WTC11 (cell line): ENCODE data around the gene PIK3R2.

Source experiments
- JUN ChIP-seq: sonication (generic); formaldehyde crosslinking; IDR thresholded peaks from 2 replicates; pipeline ENCODE4 v1.8.0; 2023; ENCODE audit warnings: mild to moderate bottlenecking, missing genetic modification reagents
- TF ChIP-seq, protein P1 (sequence below): fragments of 200-600 bp; IDR thresholded peaks from 2 replicates; pipeline ENCODE4 v1.8.0; 2022; ENCODE audit warnings: antibody characterized with exemption

DNA sequence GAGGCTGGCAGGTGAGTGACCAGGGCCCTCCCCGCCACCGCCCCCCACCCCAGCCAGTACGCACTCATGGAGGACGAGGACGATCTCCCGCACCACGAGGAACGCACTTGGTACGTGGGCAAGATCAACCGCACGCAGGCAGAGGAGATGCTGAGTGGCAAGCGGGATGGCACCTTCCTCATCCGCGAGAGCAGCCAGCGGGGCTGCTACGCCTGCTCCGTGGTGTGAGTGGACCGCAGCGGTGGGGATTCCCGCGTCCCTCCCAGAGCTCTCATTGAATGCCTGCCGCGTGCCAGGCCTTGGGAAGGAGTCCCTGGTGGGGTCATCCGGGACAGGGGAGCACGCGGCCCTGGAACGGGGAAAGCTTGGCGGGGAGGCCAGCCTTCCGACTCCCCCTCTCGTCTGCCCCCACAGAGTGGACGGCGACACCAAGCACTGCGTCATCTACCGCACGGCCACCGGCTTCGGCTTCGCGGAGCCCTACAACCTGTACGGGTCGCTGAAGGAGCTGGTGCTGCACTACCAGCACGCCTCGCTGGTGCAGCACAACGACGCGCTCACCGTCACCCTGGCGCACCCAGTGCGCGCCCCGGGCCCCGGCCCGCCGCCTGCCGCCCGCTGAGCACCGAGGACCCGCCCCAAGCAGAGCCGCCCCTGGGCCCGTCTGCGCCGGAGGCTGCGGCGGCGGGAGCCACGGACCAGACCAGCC lies 15.9 kb downstream of the PIK3R2 start:
- TF ChIP-seq, protein P1, sequence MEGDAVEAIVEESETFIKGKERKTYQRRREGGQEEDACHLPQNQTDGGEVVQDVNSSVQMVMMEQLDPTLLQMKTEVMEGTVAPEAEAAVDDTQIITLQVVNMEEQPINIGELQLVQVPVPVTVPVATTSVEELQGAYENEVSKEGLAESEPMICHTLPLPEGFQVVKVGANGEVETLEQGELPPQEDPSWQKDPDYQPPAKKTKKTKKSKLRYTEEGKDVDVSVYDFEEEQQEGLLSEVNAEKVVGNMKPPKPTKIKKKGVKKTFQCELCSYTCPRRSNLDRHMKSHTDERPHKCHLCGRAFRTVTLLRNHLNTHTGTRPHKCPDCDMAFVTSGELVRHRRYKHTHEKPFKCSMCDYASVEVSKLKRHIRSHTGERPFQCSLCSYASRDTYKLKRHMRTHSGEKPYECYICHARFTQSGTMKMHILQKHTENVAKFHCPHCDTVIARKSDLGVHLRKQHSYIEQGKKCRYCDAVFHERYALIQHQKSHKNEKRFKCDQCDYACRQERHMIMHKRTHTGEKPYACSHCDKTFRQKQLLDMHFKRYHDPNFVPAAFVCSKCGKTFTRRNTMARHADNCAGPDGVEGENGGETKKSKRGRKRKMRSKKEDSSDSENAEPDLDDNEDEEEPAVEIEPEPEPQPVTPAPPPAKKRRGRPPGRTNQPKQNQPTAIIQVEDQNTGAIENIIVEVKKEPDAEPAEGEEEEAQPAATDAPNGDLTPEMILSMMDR = no peak
- TF ChIP-seq JUN (CRISPR knock-in tag) = no peak
